ENCODE data around the gene ELFN1. TPM values are rescaled to one million over a fixed set of nuclear protein-coding genes. Genes with fewer than 3 reads are reported as not detected.

ELFN1 gene
- total and polyA plus RNA-seq, 2 donors (not counting 3 experiments of a cell fraction or from before 2014, with no cell fraction given), result 0.37 to 1.0 TPM

DNA sequence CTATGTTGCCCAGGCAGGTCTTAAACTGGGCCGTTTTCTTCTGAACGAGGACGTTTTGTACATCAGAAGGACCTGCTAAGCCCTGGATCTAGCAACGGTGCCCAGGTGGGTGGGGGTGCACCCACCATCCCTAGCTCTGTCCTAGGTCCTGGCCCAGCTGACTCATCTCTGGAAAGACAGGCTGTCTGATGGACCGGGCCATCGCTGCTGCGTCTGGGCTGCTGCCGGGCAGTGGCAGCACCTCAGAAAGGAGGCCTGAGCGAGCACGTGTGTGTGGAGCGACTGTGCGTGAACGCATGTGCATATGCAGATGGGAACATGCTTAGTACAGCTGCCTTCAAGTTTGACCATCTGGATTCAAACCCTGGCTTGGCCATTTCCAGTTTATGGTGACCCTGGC lies 7.3 kb upstream of the ELFN1 start:
- no peak for FAIRE-seq
- Histone ChIP-seq H3K9ac (replicated peaks; ENCODE audit: extremely low read depth, insufficient read depth, low read length) (no peak overlapping the region), H2AFZ (ENCODE audit: low read depth, low read length) (no peak overlapping the region), H3K9me1 (replicated peaks; ENCODE audit: control insufficient read depth, extremely low read depth, insufficient read depth, low read length) (no peaks in the 10 kb centered on the region), H3K27ac (ENCODE audit: insufficient read depth, low read depth, low read length) (no peak overlapping the region), H3K4me2 (ENCODE audit: insufficient read depth, low read length) (no peak overlapping the region), H3K4me1 (ENCODE audit: control insufficient read depth, extremely low read depth, insufficient read depth, low read length) (peaks cover 3% of the 10 kb centered on the region), H3K4me3 (replicated peaks in 1 of 3; ENCODE audit: insufficient read depth in 1 of 3, low read depth in 1 of 3, low read length in 3 of 3) (no peak overlapping the region), H4K20me1 (replicated peaks; ENCODE audit: control insufficient read depth, extremely low read depth, insufficient read depth, low read length) (no peaks in the 10 kb centered on the region), H3K36me3 (ENCODE audit: control insufficient read depth in 2 of 2, extremely low read depth in 1 of 2, insufficient read depth in 2 of 2, low read length in 2 of 2) (no peaks in the 10 kb centered on the region), H3K27me3 (ENCODE audit: control insufficient read depth in 2 of 2, insufficient read depth in 2 of 2, low read length in 2 of 2) (peaks cover 21% of the 10 kb centered on the region in 2 experiments), H3K79me2 (ENCODE audit: control insufficient read depth, insufficient read depth, low read length) (no peaks in the 10 kb centered on the region), H3K9me3 (replicated peaks; ENCODE audit: control insufficient read depth, insufficient read depth, low read length) (no peaks in the 10 kb centered on the region)
- TF ChIP-seq, protein P1, sequence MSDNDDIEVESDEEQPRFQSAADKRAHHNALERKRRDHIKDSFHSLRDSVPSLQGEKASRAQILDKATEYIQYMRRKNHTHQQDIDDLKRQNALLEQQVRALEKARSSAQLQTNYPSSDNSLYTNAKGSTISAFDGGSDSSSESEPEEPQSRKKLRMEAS (IDR thresholded peaks at IDR 0.05; ENCODE audit: insufficient read depth, insufficient read length), result no peak
- TF ChIP-seq GATA2 (IDR thresholded peaks at IDR 0.05; ENCODE audit: insufficient read depth, insufficient read length, low read depth, low read length) (no peak), MYC (IDR thresholded peaks at IDR 0.05; ENCODE audit: low read depth, low read length) (no peak), JUN (IDR thresholded peaks at IDR 0.05; ENCODE audit: borderline replicate concordance, insufficient read depth, insufficient read length, low read depth) (no peak), POLR2AphosphoS5 (IDR thresholded peaks at IDR 0.05; ENCODE audit: insufficient read depth, low read depth, low read length) (no peak), FOS (IDR thresholded peaks at IDR 0.05; ENCODE audit: borderline replicate concordance, insufficient read depth, low read length) (no peak), POLR2A (IDR thresholded peaks at IDR 0.05; ENCODE audit: low read depth, low read length) (no peak), EZH2 (IDR thresholded peaks at IDR 0.05; ENCODE audit: borderline replicate concordance, low read depth, low read length, severe bottlenecking) (no peak)
- TF ChIP-seq, protein P2, sequence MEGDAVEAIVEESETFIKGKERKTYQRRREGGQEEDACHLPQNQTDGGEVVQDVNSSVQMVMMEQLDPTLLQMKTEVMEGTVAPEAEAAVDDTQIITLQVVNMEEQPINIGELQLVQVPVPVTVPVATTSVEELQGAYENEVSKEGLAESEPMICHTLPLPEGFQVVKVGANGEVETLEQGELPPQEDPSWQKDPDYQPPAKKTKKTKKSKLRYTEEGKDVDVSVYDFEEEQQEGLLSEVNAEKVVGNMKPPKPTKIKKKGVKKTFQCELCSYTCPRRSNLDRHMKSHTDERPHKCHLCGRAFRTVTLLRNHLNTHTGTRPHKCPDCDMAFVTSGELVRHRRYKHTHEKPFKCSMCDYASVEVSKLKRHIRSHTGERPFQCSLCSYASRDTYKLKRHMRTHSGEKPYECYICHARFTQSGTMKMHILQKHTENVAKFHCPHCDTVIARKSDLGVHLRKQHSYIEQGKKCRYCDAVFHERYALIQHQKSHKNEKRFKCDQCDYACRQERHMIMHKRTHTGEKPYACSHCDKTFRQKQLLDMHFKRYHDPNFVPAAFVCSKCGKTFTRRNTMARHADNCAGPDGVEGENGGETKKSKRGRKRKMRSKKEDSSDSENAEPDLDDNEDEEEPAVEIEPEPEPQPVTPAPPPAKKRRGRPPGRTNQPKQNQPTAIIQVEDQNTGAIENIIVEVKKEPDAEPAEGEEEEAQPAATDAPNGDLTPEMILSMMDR (IDR thresholded peaks at IDR 0.05; ENCODE audit: extremely low read depth in 1 of 2, insufficient read depth in 1 of 2, low read depth in 1 of 2, low read length in 2 of 2), result no peak
- dilution Hi-C loops (cut with MboI; ENCODE audit: extremely low pct_ligation_motif_present, low sequenced_read_pairs), result no loop called here
- no TSS peak for BruUV-seq (replicated peaks)
- POLR2A ChIA-PET, result no interaction called here
- CTCF ChIA-PET, result interaction anchor here (2.7 kb wide), 1 partner anchor 546 kb away, joined by 36 read pairs; no protein-coding TSS in a partner anchor
- no peak for DNase-seq (ENCODE audit: low read depth, low spot score)
- intact Hi-C loops (cut with micrococcal nuclease), result loop anchor here (5.0 kb wide), 1 partner anchor 700 kb away; no protein-coding TSS in a partner anchor

Measured in endothelial cell of umbilical vein (primary cell).